Measurements from ENCODE around the gene EXOC6.

EXOC6 gene

GRCh38 chr10:92938841-92939240, 90.5 kb downstream of the EXOC6 start:
- H3K4me3 ChIP-seq (ENCODE audit: low read depth, low read length), result no peak overlapping the region
- no peak for TF ChIP-seq ZNF311 (tag by site-specific recombination; IDR thresholded peaks at IDR 0.05; ENCODE audit: borderline replicate concordance)
- TF ChIP-seq ZNF623 (tag by site-specific recombination; IDR thresholded peaks at IDR 0.05), result no peak
- TF ChIP-seq SETDB1 (IDR thresholded peaks at IDR 0.05; ENCODE audit: insufficient read length, low read length), result no peak
- no peak for TF ChIP-seq ZNF433 (tag by site-specific recombination; IDR thresholded peaks at IDR 0.05; ENCODE audit: low read depth)
- no peak for TF ChIP-seq ZNF24 (tag by site-specific recombination; IDR thresholded peaks at IDR 0.05)
- no peak for TF ChIP-seq ZNF214 (tag by site-specific recombination; IDR thresholded peaks at IDR 0.05; ENCODE audit: borderline replicate concordance)
- TF ChIP-seq, protein P1, sequence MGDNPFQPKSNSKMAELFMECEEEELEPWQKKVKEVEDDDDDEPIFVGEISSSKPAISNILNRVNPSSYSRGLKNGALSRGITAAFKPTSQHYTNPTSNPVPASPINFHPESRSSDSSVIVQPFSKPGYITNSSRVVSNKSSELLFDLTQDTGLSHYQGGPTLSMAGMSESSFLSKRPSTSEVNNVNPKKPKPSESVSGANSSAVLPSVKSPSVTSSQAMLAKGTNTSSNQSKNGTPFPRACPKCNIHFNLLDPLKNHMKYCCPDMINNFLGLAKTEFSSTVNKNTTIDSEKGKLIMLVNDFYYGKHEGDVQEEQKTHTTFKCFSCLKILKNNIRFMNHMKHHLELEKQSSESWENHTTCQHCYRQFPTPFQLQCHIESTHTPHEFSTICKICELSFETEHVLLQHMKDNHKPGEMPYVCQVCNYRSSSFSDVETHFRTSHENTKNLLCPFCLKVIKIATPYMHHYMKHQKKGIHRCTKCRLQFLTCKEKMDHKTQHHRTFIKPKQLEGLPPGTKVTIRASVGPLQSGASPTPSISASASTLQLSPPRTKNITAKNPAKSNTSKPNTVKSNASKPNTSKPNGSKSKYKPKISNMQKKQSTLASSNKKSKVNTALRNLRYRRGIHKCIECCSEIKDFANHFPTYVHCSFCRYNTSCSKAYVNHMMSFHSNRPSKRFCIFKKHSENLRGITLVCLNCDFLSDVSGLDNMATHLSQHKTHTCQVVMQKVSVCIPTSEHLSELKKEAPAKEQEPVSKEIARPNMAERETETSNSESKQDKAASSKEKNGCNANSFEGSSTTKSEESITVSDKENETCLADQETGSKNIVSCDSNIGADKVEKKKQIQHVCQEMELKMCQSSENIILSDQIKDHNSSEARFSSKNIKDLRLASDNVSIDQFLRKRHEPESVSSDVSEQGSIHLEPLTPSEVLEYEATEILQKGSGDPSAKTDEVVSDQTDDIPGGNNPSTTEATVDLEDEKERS (tag by site-specific recombination; IDR thresholded peaks at IDR 0.05), result no peak
- TF ChIP-seq ZNF658 (tag by site-specific recombination; IDR thresholded peaks at IDR 0.05), result no peak
- TF ChIP-seq ZNF292 (tag by site-specific recombination; IDR thresholded peaks at IDR 0.05; ENCODE audit: borderline replicate concordance, low read depth), result no peak
- no peak for TF ChIP-seq ZNF621 (tag by site-specific recombination; IDR thresholded peaks at IDR 0.05)
- TF ChIP-seq ZNF600 (tag by site-specific recombination; IDR thresholded peaks at IDR 0.05), result no peak
- TF ChIP-seq, protein P2, sequence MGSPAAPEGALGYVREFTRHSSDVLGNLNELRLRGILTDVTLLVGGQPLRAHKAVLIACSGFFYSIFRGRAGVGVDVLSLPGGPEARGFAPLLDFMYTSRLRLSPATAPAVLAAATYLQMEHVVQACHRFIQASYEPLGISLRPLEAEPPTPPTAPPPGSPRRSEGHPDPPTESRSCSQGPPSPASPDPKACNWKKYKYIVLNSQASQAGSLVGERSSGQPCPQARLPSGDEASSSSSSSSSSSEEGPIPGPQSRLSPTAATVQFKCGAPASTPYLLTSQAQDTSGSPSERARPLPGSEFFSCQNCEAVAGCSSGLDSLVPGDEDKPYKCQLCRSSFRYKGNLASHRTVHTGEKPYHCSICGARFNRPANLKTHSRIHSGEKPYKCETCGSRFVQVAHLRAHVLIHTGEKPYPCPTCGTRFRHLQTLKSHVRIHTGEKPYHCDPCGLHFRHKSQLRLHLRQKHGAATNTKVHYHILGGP (tag by site-specific recombination; IDR thresholded peaks at IDR 0.05), result no peak
- TF ChIP-seq, protein P3, sequence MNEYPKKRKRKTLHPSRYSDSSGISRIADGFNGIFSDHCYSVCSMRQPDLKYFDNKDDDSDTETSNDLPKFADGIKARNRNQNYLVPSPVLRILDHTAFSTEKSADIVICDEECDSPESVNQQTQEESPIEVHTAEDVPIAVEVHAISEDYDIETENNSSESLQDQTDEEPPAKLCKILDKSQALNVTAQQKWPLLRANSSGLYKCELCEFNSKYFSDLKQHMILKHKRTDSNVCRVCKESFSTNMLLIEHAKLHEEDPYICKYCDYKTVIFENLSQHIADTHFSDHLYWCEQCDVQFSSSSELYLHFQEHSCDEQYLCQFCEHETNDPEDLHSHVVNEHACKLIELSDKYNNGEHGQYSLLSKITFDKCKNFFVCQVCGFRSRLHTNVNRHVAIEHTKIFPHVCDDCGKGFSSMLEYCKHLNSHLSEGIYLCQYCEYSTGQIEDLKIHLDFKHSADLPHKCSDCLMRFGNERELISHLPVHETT (tag by site-specific recombination; IDR thresholded peaks at IDR 0.05), result no peak
- TF ChIP-seq GLIS1 (tag by site-specific recombination; IDR thresholded peaks at IDR 0.05), result no peak
- TF ChIP-seq TCF7L2 (IDR thresholded peaks at IDR 0.05; ENCODE audit: borderline replicate concordance, low read depth, low read length), result no peak
- no peak for TF ChIP-seq PRDM1 (tag by site-specific recombination; IDR thresholded peaks at IDR 0.05)
- no peak for TF ChIP-seq ZNF155 (tag by site-specific recombination; IDR thresholded peaks at IDR 0.05)
- TF ChIP-seq WT1 (tag by site-specific recombination; IDR thresholded peaks at IDR 0.05), result no peak
- no peak for TF ChIP-seq ZNF677 (tag by site-specific recombination; IDR thresholded peaks at IDR 0.05)
- no peak for TF ChIP-seq ZNF544 (tag by site-specific recombination; IDR thresholded peaks at IDR 0.05)
- no peak overlapping the region for H3K27ac ChIP-seq (ENCODE audit: extremely low read depth, low read depth, low read length)
- H3K9me3 ChIP-seq (ENCODE audit: control insufficient read depth, insufficient read depth, low read depth, low read length), result no peaks in the 10 kb centered on the region
- ChIA-PET POLR2A (no interaction called here), CTCF (interaction anchor here (0.7 to 1.7 kb wide), 4 partner anchors 25 to 288 kb away, joined by 3 to 8 read pairs (median 3); no protein-coding TSS in a partner anchor)
- no peaks in the 10 kb centered on the region for H3K4me1 ChIP-seq (ENCODE audit: control insufficient read depth, insufficient read depth, low read length)
- peaks cover 8 to 14% of the 10 kb centered on the region in 2 experiments for H3K36me3 ChIP-seq (ENCODE audit: control insufficient read depth in 2 of 2, insufficient read depth in 1 of 2, low read length in 2 of 2)

DNA sequence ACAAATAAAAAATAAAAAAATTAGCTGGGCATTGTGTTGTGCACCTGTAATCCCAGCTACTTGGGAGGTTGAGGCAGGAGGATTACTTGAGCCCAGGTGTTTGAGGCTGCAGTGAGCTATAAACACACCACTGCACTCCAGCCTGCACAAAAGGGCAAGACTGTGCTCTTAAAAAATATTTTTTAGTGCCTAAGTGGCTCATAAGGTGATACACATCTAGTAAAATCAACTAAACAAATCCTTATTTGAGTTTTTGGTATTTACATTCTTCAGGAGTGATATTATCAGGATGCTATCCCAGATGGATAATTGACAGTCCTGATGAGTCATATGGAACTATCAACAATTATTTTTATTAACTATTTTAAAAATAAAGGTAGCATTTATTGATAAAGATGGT, 93.9 kb downstream of the EXOC6 start:
- Histone ChIP-seq H3K9me3 (ENCODE audit: control insufficient read depth, insufficient read depth, low read depth, low read length) (no peaks in the 10 kb centered on the region), H3K36me3 (ENCODE audit: control insufficient read depth in 2 of 2, insufficient read depth in 1 of 2, low read length in 2 of 2) (peaks cover 16 to 28% of the 10 kb centered on the region in 2 experiments), H3K4me1 (ENCODE audit: control insufficient read depth, insufficient read depth, low read length) (no peaks in the 10 kb centered on the region), H3K27ac (ENCODE audit: extremely low read depth, low read depth, low read length) (no peak overlapping the region), H3K4me3 (ENCODE audit: low read depth, low read length) (no peak overlapping the region)
- CTCF ChIA-PET, result interaction anchor here (0.6 to 0.7 kb wide), 2 partner anchors 350 to 425 kb away, joined by 4 to 5 read pairs; no protein-coding TSS in a partner anchor
- POLR2A ChIA-PET, result no interaction called here
- TF ChIP-seq, protein P4, sequence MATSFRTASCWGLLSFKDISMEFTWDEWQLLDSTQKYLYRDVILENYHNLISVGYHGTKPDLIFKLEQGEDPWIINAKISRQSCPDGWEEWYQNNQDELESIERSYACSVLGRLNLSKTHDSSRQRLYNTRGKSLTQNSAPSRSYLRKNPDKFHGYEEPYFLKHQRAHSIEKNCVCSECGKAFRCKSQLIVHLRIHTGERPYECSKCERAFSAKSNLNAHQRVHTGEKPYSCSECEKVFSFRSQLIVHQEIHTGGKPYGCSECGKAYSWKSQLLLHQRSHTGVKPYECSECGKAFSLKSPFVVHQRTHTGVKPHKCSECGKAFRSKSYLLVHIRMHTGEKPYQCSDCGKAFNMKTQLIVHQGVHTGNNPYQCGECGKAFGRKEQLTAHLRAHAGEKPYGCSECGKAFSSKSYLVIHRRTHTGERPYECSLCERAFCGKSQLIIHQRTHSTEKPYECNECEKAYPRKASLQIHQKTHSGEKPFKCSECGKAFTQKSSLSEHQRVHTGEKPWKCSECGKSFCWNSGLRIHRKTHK (tag by site-specific recombination; IDR thresholded peaks at IDR 0.05), result no peak

Data from HEK293 (cell line).